B cell (primary cell): ENCODE results near the gene BMP2K. TPM values are rescaled to one million over a fixed set of nuclear protein-coding genes. Genes with fewer than 3 reads are reported as not detected.

ENCODE experiments used
- ATAC-seq: fragments of 200-7000 bp; cut with Tn5 transposase; one replicate; pipeline ENCODE4 v1.10.0; 2021; ENCODE audit warnings: low read depth, mild to moderate bottlenecking, moderate number of reproducible peaks, moderate library complexity
- CTCF ChIA-PET: fragments of 350-600 bp; sonication (Branson Sonifier 250); formaldehyde crosslinking; loops from one replicate; lab custom pipeline; 2021; ENCODE audit warnings: antibody characterized with exemption, inconsistent platforms; lab: Charles Lee
- POLR2A ChIA-PET: fragments of 350-600 bp; sonication (Branson Sonifier 250); formaldehyde crosslinking; loops from one replicate; lab custom pipeline; 2021; ENCODE audit warnings: antibody characterized with exemption; lab: Charles Lee
- DNase-seq: peaks from one replicate; pipeline ENCODE4 v3.0.0; 2013
- H2AFZ ChIP-seq: 2 replicates; pipeline ENCODE4 v1.6.1; 2012; ENCODE audit warnings: mild to moderate bottlenecking, low read depth, low read length; ENCODE audit not compliant: insufficient read depth, poor library complexity, severe bottlenecking
- H3K27ac ChIP-seq, 2 donors: 1 replicate in 1 of 2; 2 replicates in 1 of 2; pipeline ENCODE4 v1.5.1; 2012 to 2013; ENCODE audit warnings: low read length in 2 of 2, mild to moderate bottlenecking in 2 of 2, moderate library complexity in 1 of 2
- H3K27me3 ChIP-seq, 4 experiments: fragments of 200-600 bp in 1 of 4; sonication (generic) in 1 of 4; replicated peaks in 1 of 4; 1 replicate in 2 of 4; 2 replicates in 2 of 4; pipeline versions ENCODE4 v1.6.1 to v1.7.0; 2013 to 2016; ENCODE audit warnings: low read length in 3 of 4, mild to moderate bottlenecking in 2 of 4, mixed read lengths in 1 of 4, moderate library complexity in 1 of 4; ENCODE audit not compliant: insufficient read depth in 4 of 4, control insufficient read depth in 3 of 4; ENCODE audit errors: control extremely low read depth in 1 of 4
- H3K36me3 ChIP-seq, 2 experiments: replicated peaks in 1 of 2; 1 replicate in 1 of 2; 2 replicates in 1 of 2; pipeline versions ENCODE4 v1.6.1 to v1.7.1; 2013; ENCODE audit warnings: low read length in 1 of 2; ENCODE audit not compliant: insufficient read depth in 2 of 2, control insufficient read depth in 1 of 2; ENCODE audit errors: control extremely low read depth in 1 of 2, extremely low read depth in 1 of 2
- H3K4me1 ChIP-seq, 2 donors: fragments of 200-600 bp in 1 of 2; sonication (generic) in 1 of 2; 1 replicate in 1 of 2; 2 replicates in 1 of 2; pipeline versions ENCODE4 v1.5.1 to v1.6.1; 2013 to 2017; ENCODE audit warnings: low read length in 2 of 2; ENCODE audit not compliant: control insufficient read depth in 2 of 2, insufficient read depth in 2 of 2
- H3K4me2 ChIP-seq: replicated peaks from 2 replicates; pipeline ENCODE3; 2012; ENCODE audit warnings: mild to moderate bottlenecking, low read depth, low read length; ENCODE audit not compliant: poor library complexity, severe bottlenecking
- H3K4me3 ChIP-seq, 5 experiments: fragments of 200-600 bp in 1 of 5; sonication (generic) in 1 of 5; 1 replicate in 3 of 5; 2 replicates in 2 of 5; pipeline versions ENCODE4 v1.5.1 to v1.7.0; 2011 to 2016; ENCODE audit warnings: low read length in 4 of 5, mild to moderate bottlenecking in 4 of 5, low read depth in 2 of 5, control low read depth in 1 of 5, moderate library complexity in 1 of 5; ENCODE audit not compliant: insufficient read depth in 1 of 5; ENCODE audit errors: control extremely low read depth in 1 of 5, extremely low read depth in 1 of 5
- H3K79me2 ChIP-seq: fragments of 200-600 bp; sonication (generic); one replicate; pipeline ENCODE4 v1.6.0; 2016; ENCODE audit warnings: low read length; ENCODE audit not compliant: control insufficient read depth, insufficient read depth
- H3K9ac ChIP-seq: fragments of 200-600 bp; sonication (generic); 2 replicates; pipeline ENCODE4 v1.6.1; 2017; ENCODE audit warnings: mild to moderate bottlenecking, low read length, moderate library complexity
- H3K9me3 ChIP-seq, 3 donors: one replicate each; pipeline versions ENCODE4 v1.6.1 to v1.7.1; 2013; ENCODE audit warnings: low read length in 2 of 3; ENCODE audit not compliant: control insufficient read depth in 2 of 3, insufficient read depth in 1 of 3; ENCODE audit errors: control extremely low read depth in 1 of 3
- H4K20me1 ChIP-seq: 2 replicates; pipeline ENCODE4 v1.6.0; 2012; ENCODE audit warnings: mild to moderate bottlenecking, low read length; ENCODE audit not compliant: insufficient read depth, control insufficient read depth, poor library complexity, severe bottlenecking
- H3K27ac Mint-ChIP-seq: one replicate; pipeline ENCODE4 v1.8.0; 2021; ENCODE audit warnings: mixed read lengths
- H3K27me3 Mint-ChIP-seq: one replicate; pipeline ENCODE4 v1.8.0; 2021; ENCODE audit warnings: mixed read lengths
- H3K4me1 Mint-ChIP-seq: one replicate; pipeline ENCODE4 v1.8.0; 2021; ENCODE audit warnings: mixed read lengths
- H3K4me3 Mint-ChIP-seq: one replicate; pipeline ENCODE4 v1.8.0; 2021; ENCODE audit warnings: mixed read lengths
- H3K9me3 Mint-ChIP-seq: one replicate; pipeline ENCODE4 v1.8.0; 2022; ENCODE audit warnings: mixed read lengths; ENCODE audit not compliant: insufficient read depth
- EZH2 ChIP-seq: IDR thresholded peaks from 2 replicates; pipeline ENCODE4 v1.6.1; 2012; ENCODE audit warnings: borderline replicate concordance, low read depth, mild to moderate bottlenecking, moderate library complexity, low read length; ENCODE audit not compliant: insufficient read depth, poor library complexity, severe bottlenecking
- WGBS: methylation state at CpG from one replicate; pipeline ENCODE4 v1.1.5; 2013; ENCODE audit warnings: missing lambda C conversion rate; ENCODE audit not compliant: insufficient coverage; 5-methylcytosine and 5-hydroxymethylcytosine counted together
- intact Hi-C: fragments of 100-400 bp; cut with micrococcal nuclease; formaldehyde crosslinking; loops from one replicate; pipeline ENCODE4 v1.10.0; 2022
- polyA plus RNA-seq: library from polyadenylated mRNA; depleted of rRNA; stranded (reverse); fragments of >200 nt; gene quantifications from 2 replicates; pipeline ENCODE4 v1.2.3, GENCODE V29; 2012
- total RNA-seq, 2 donors: library from RNA; stranded (reverse); fragments of 120-200 nt in 1 of 2; gene quantifications; 1 replicate in 1 of 2; 2 replicates in 1 of 2; pipeline versions ENCODE4 v1.2.3 to v1.2.4, GENCODE V29; 2013 to 2022
- TF ChIP-seq, protein P1 (sequence below): fragments of 200-600 bp; IDR thresholded peaks from one replicate; pipeline ENCODE4 v1.8.0; 2022; ENCODE audit warnings: antibody characterized with exemption, mild to moderate bottlenecking

The BMP2K gene
- total and polyA plus RNA-seq, 2 donors (not counting 1 experiment from before 2014, with no cell fraction given), result 59.1 to 117 TPM

DNA sequence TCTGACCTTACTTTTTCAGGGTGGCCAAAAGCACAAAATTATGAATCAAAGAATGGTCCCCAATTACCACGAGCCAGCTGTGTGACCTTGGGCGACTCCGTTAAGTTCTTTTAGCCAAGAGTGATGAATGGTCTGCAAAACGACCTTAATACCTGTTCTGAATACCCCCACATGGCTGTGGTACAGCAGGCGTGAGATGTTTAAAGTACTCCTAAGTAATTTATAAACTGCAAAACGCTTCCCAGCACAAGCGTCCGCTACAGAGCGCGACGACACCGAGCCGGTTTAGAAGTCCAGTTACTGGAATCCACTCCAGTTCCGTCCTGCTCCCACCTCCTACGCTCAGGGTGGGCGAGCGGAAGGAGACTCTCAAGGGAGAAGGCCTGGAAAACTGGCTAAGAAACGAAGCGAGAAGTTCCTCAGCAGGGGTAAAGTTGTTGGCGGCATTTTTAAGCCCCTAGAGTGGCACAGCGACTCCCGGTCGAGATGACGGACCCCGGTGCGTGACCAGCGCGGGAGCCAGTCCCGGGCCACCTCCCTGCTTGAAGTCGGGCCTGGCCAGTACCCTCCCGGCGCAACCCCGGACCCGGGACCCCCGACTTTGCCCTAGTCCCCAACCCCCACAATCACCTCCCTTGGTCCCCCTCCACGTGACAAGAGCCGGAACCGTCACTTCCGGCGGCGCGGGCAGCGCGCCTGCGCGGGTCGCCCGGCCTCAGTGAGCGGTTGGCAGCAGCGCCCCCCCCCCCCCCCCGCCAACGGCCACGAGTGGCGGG is 659 bp upstream of the BMP2K start:
- POLR2A ChIA-PET, result interaction anchor here (0.7 to 2.4 kb wide), 5 partner anchors 13 to 162 kb away, joined by 3 to 12 read pairs (median 9); no protein-coding TSS in a partner anchor
- H3K4me1 ChIP-seq, result peaks cover 30 to 35% of the 10 kb centered on the region in 2 donors
- intact Hi-C loops, result loop anchor here (1.0 to 10.0 kb wide), 11 partner anchors 8 to 1701 kb away; partner anchors contain the start of genes CCNI, MRPL1 and PAQR3
- peak overlapping the region; percentile 97 for H3K27ac Mint-ChIP-seq
- WGBS, result under 1% methylated on average over 45 of the region's 54 CpGs
- peak overlapping the region; percentile 98 for H2AFZ ChIP-seq
- H4K20me1 ChIP-seq, result peaks cover 22% of the 10 kb centered on the region
- ATAC-seq (peak; percentile 63), DNase-seq (peak; percentile 94)
- H3K27me3 Mint-ChIP-seq, result no peaks in the 10 kb centered on the region
- H3K4me3 Mint-ChIP-seq, result peak overlapping the region; percentile 96
- H3K27ac ChIP-seq, result peak overlapping the region; percentile 98 to 100
- H3K27me3 ChIP-seq, result no peaks in the 10 kb centered on the region
- peaks cover 0 to 3% of the 10 kb centered on the region in 2 experiments for H3K36me3 ChIP-seq
- H3K79me2 ChIP-seq, result peaks cover 44% of the 10 kb centered on the region
- peak overlapping the region; percentile 94 for H3K4me2 ChIP-seq
- peak overlapping the region; percentile 79 to 99 (median 99) for H3K4me3 ChIP-seq
- no peaks in the 10 kb centered on the region for H3K9me3 ChIP-seq
- H3K9ac ChIP-seq, result peak overlapping the region; percentile 99
- CTCF ChIA-PET, result interaction anchor here (0.8 to 2.8 kb wide), 8 partner anchors 10 to 163 kb away, joined by 3 to 24 read pairs (median 6); no protein-coding TSS in a partner anchor
- H3K9me3 Mint-ChIP-seq, result no peaks in the 10 kb centered on the region
- TF ChIP-seq, protein P1, sequence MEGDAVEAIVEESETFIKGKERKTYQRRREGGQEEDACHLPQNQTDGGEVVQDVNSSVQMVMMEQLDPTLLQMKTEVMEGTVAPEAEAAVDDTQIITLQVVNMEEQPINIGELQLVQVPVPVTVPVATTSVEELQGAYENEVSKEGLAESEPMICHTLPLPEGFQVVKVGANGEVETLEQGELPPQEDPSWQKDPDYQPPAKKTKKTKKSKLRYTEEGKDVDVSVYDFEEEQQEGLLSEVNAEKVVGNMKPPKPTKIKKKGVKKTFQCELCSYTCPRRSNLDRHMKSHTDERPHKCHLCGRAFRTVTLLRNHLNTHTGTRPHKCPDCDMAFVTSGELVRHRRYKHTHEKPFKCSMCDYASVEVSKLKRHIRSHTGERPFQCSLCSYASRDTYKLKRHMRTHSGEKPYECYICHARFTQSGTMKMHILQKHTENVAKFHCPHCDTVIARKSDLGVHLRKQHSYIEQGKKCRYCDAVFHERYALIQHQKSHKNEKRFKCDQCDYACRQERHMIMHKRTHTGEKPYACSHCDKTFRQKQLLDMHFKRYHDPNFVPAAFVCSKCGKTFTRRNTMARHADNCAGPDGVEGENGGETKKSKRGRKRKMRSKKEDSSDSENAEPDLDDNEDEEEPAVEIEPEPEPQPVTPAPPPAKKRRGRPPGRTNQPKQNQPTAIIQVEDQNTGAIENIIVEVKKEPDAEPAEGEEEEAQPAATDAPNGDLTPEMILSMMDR, result no peak
- no peak for TF ChIP-seq EZH2
- H3K4me1 Mint-ChIP-seq, result peaks cover 21% of the 10 kb centered on the region
